Stimulated activated CD4-positive, alpha-beta T cell treated with anti-CD3 and anti-CD28 coated beads, Interleukin-2, amount 100 ng/mL, for 4 hours (primary cell): ENCODE results near the gene KCNQ4.

Experiments
- DNase-seq: peaks from one replicate; pipeline ENCODE4 v3.0.0-alpha.2; 2020; ENCODE audit warnings: low read depth

The KCNQ4 gene

DNA sequence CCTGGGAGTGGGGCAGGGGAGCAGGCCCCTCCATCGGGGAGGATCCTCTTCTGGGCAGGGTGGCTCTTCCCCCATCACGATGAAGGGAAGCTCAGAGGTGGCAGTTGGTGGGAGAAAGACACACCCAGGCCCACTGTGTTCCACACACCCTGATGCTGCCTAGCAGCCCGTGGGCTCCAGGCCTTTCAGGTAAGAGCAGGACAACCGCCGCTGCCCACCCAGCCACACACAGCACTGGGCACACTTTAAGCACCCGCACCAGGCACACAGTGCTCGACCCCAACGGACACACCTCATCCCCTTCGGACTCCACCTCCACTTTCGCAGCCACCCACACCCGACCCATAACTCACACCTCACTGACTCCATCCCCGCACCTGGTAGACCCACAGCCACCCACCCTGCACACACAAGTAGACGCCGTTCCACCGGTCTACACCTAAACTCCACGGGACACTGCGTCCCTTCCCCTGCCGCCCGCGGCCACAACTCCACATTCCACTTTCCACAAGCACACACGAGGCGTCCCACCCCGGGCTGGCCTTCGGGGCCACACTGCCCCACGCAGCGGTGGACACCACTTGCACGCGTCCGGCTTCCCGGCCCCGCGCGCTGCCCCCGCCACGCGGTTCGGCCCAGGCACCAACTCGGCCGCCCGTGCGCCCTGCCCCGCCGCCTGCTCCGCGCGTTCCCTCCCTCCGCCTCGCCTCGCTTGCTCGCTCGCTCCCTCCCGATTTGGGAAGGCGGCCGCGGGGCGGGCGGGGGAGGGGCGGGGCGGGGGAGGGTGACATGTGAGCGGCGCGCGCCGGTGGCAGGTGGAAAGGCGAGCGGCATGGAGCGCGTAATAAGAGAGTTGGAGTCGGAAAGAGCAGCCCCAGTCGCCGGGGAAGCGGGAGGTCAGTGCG lies at the start of gene KCNQ4:
TSS of gene KCNQ4 (plus strand) at position 787 of the 905 bp plus-strand sequence. CDS start 307 bp downstream, outside the sequence.
- peak; percentile 34 for DNase-seq

DNA sequence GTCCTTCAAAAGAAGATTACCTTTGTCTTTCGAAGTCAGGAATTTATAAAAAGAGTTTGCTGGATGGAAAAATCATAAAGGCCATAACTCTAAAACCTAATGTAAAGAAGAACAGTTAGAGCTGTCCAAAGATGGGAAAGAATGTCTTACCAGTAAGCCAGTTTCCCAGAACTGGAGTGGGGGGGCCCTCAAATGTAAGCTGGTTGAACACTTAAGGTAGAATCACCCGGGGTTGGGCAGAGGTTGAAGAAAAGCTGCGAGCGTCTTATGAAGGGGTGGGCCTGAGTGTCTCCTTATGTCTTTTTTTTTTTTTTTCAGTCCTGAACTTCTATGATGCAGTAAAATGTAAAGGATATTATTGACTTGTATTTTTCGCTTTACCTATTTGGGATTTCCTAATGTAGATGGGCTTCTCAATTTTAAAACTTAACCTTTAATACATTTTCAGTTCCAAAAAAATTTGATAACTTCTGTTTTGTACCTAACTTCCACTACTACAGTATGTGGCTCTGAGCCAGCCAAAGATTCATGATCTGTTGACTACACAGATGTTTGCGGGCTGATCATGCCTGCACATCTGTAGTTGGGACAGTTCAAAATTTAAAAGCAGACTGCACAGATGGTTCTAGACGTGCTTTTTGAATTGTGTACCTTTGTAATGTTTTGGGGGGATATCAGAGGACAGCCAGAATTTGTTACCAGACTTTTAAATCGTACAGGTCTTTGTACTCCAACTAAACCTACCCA lies 48.5 kb upstream of the KCNQ4 start:
- no peak for DNase-seq

DNA sequence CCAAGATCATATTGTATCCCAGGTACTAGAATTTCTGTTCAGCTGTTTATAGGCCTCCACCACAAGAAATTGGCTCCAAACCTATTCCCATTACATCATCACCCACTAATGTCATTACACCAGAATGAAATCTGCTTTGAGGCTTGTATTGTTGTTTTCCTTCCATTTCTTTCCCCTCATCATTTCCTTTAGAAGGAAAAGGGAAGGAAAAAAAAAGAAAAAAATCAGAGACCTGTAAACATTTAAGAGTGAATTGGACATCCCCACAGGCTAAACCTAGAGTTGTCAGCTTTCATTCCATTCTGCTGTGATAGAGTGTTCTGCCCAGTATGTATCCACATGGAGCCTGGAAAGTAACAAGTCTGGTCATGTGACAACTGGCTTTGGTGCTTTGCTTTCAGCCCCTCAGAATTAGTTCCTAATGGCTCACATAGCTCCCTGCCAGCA lies 47.5 kb upstream of the KCNQ4 start:
- DNase-seq: no peak

DNA sequence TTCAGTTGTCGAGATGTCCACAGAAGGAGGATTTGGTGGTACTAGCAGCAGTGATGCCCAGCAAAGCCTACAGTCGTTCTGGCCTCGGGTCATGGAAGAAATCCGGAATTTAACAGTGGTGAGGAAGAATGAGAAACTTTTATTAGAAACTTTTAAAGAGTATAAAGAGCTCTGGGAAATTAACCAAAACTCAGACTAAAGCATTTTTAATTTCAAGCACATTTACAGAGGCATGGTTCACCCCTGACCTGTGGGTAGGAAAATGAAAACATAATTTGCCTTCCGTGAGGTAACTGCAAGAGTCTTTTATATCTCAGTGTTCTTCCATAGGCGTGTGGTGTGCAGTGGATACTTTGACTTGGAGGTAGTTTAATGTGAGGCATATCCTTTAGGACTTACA lies 44.8 kb upstream of the KCNQ4 start:
- DNase-seq: no peak

DNA sequence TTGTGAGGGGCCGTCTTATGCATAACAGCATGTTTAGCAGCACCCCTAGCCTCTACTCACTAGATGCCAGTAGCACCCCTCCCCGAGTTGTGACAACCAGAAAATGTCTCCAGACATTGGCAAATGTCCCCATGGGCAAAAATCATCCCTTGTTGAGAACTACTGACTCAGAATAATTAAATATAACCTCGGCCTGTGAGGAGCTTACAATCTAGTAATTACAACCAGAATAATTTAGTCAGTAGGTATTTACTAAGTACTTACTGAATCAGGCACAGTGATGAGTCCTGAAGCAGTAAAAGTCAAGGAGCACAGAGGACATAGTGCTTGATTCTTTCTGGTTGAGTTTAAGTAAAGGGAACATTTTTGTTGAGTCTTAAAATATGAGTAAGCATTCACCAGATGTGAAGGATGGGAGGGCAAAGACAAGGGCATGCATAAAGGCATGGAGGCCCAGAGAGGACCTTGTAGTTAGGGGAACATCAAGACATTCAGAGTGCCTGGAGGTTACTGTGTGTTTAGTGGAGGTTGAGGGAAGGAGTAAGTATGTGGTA lies 44.1 kb upstream of the KCNQ4 start:
- DNase-seq: no peak

DNA sequence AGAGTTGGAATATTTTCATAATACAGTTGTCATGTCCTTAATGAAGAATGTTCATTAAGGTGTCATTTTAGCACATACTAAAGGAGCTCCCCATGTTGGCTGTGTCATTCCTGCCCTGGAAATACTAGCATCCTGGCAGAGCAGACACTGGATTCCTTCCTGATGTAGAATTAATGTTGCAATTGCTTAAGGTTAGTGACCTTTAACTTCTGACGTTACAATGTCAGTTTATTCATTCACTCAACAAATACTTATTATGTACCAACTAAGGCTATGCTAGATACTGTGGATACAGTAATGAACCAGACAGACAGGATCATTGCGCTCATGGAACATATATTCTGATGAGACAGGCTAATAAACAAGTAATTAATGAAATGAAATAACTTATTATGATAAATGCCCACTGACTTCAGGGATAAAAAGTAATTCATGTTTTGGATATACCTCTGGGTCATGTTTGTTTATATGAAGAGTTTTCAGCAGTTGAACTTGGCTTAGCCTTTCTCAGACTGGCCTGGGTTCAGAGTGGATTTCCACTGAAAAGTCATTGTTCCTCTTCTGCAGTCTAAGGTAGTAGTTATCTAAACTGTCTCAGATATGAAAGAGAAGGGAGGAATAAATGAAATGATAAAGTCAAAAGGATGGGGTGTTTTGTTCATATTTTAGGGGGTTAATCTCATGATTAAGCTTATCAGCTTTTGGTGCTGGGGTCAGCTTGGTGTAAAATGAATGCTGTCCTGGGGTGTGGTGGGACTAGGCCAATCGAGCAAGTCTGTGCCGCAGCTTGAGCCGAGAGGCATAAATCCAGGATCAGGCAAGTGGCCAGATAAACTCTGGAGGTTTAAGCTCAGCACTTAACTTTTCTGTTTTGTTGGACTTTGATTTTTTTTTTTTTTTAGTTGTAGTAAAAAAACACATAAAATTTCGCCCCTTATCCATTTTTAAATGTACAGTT lies 43.3 kb upstream of the KCNQ4 start:
- DNase-seq: no peak

DNA sequence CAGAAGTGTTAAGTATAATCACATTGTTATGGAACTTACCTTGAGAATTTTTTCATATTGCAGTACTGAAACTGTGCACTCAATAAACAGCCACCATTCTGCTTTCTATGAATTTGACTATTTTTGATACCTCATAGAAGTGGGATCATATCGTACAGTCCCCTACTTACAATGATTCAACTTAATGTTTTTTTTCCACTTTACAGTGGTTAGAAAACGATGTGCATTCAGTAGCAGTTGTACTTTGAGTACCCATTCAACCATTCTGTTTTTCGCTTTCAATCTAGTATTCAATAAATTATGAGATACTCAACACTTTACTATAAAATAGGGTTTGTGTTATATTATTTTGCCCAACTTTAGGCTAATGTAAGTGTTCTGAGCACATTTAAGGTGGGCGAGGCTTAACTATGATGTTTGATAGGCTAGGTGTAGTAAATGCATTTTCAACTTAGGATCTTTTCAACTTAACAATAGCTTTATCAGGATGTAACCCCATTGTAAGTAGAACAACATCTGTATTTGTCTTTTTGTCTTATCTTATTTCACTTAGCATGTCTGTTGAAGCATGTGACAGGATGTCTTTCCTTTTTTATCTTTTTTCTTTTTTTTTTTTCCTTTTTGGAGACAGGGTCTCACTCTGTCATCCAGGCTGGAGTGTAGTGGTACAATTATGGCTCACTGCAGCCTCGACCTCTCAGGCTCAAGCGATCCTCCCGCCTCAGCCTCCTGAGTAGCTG lies 42.4 kb upstream of the KCNQ4 start:
- no peak for DNase-seq

DNA sequence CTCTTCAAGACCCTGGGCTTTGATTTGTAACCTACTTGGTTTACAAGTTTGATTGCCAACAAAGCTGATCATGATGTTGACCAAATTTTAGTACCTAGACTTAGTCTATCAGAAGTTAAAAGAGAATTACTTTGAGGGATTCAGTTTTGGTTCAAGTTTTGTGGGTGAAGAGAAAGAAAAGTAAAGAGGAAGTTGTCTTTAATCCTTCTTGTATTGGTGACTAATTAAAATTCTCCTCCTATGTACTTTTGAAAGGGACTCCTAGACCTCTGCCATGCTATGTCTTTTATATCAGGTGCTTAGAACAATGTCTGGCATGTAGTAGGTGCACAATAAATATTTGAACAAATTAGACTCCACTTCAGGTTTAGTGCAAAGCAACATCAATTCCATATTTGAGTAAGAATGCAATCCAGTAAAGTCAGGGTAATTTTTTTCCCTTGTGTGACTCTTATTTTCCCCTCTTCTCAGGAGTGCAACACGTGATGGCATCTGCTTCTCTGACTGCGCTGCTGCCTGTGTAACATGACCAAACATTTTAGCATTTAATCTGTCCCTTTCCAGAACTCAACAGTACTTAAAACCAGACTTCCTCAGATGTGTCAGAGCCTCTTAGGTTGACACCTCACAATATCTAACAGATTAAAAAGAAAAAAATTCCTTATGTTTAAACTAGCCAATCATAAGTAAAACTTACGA lies 41.1 kb upstream of the KCNQ4 start:
- no peak for DNase-seq

DNA sequence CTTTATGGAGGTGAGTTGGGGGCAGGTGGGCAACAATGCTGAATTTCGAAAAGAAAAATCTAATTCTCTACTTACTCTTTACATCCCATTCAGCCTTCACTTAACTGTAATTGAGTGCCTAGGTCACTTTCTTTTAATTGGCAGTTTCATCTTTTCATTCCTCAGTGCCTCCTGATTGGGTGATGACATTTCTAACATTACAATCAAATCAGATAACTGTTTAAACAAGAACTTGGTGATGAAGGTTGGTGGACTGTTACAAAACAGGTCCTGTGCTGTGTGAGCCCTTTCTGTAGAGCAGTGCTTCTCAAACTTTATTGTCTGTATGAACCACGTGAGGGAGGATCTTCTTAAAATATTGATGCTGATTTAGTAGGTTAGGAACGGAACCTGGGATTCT lies 40.1 kb upstream of the KCNQ4 start:
- DNase-seq: no peak

DNA sequence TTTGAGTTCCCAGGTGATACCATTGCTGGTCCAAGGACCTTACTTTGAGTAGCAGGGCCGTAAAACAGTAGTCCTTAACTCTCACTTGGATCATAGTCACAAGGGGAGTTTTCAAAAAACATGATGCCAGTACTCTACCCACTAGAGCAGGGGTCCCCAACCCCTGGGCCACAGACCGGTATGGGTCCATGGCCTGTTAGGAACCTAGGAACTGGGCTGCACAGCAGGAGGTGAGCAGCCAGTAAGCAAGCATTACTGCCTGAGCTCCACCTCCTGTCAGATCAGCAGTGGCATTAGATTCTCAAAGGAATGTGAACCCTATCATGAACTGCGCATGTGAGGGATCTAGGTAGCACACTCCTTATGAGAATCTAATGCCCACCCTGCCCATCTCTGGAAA lies 39.7 kb upstream of the KCNQ4 start:
- no peak for DNase-seq

DNA sequence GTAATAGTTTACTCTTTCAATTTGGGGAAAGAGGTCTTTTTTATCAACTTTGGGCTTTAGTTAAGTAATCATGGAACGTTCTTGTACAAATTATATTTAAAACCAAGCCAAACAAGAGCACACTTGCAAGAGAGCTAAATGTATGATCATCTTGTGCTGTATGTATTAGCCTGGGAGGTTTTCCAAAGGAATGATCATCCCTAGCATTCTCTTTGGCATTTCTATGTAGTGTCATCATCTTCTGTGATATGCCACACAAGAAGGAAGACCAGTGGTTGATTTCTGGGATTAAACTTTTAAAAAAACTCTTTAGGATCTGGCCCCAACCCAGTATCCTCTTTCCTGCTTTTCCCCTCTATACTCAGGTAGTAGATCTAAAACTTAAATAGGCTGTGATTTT lies 38.4 kb upstream of the KCNQ4 start:
- no peak for DNase-seq

DNA sequence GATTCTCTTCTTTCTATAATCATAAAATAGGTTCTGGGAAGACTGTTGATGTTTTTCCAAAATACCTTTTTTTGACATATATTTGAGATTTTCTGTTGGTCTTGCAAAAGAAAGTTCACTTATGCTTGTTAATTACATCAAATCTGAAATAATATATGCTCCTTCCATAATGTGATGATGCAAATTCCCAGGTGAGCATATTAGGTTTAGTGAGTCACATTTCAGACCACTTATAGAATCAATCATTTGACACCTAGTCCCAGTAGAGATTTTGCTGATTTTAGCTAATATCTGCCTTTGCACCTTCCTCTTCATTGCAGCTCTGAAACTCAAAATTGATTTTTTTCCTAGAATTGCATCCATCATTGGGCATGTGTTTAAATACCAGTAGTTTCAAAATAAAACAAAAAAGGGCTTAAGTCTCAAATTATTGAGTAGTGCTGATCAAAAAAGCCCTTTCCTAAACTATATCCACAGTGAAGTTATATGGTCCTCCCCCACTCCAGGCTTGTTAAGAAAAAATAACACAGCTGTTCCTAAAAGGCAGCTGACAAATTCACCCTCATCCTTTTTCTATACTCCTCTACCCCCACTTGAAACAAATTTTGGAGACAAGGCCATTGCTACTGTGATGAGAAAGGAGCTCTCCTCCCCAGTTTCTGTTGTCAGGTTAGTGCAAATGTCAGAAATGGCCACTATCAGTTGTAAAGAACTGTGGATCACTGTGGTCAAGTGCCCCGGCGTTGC lies 37.1 kb upstream of the KCNQ4 start:
- no peak for DNase-seq

DNA sequence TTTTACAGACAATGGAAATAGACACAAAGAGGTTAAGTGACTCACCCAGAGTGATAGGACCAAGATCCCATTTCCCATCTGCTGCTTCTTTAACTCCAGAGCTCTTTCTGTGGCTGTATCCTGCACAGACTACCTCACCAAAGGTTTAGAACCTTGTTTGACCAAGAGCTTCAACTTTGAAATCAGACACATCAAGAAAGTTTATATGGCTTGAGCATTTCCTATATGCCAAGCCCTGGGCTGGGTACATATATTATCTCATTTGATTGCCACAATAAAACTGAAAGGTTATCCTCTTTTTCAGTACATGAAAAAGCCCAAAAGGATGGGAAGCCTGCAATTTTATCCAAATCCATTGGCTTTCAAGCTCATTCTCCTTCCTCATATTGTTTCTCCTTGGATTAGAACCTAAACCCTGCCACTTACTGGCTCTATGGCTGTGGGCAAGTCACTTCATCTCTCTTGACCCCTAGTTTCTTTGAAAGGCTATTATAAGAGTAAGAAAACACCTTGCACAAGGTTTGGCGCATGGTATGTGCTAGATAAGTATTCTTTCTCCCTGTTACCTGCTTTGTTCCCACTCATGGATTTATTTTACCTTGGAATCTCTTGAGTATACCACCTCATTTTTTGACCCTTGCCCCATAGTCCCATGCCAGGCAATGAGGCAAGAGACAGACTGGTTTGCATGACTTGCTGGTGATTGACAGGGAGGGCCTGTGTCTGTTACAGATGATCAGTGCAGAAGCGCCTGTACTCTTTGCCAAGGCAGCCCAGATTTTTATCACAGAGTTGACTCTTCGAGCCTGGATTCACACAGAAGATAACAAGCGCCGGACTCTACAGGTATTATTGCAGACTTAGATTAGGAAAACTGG lies 34.5 kb upstream of the KCNQ4 start:
- DNase-seq: no peak

DNA sequence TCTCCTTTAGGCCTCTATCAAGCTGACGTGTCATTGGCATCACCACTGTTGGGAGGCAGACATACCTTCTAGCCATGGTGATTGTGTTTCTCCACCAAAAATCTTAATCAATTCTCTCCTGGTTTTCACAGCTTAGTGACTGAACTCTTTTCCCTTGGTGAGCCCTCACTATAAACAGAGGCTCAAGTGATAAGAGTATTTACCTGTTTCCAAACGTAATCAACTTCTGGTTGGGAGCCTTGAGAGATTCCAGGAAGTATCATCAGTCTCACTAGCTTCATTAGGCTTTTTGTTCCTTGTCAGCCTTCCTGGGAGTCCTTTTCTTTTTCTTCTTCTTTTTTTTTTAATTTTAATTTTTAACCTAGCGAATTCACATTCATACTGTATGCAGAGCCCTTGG lies 33.8 kb upstream of the KCNQ4 start:
- DNase-seq: no peak

DNA sequence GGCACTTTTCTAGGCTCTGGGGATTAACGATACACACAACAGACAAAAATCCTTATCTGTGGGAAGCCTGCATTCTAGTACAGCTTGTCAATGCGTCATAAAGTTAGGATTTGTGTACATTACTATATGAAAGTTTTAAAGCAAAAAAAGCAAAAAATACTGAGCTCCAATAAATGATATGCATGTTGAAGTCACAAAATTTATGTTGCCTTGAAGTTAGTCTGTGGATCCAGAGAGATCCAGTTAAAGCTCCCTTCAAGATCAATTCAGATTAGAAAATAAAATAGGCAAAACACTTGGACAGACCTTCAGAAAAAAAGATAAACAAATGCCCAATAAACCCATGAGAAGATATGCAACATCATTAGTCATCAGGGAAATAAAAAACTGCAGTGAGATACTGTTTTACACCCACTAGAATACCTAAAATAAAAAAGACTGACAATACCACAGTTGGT lies 33.1 kb upstream of the KCNQ4 start:
- no peak for DNase-seq

DNA sequence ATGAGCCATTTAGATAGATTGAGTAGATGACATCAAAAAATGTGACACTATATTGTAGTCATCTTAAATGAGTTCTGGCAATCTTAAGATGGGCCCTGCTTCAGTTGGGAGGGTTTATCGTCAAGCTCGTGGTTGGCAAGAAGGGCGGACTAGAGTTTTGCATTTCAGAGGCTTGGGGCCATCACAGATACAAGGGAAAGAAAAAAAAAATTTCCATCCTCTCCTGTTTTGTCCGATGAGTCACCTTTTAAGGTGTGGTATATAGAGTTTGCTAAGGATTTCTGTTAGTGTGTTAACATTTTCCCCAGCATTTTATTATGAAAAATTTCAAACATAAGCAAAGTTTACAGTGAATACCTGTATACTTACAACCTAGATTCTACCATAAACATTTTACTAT lies 31.8 kb upstream of the KCNQ4 start:
- no peak for DNase-seq

DNA sequence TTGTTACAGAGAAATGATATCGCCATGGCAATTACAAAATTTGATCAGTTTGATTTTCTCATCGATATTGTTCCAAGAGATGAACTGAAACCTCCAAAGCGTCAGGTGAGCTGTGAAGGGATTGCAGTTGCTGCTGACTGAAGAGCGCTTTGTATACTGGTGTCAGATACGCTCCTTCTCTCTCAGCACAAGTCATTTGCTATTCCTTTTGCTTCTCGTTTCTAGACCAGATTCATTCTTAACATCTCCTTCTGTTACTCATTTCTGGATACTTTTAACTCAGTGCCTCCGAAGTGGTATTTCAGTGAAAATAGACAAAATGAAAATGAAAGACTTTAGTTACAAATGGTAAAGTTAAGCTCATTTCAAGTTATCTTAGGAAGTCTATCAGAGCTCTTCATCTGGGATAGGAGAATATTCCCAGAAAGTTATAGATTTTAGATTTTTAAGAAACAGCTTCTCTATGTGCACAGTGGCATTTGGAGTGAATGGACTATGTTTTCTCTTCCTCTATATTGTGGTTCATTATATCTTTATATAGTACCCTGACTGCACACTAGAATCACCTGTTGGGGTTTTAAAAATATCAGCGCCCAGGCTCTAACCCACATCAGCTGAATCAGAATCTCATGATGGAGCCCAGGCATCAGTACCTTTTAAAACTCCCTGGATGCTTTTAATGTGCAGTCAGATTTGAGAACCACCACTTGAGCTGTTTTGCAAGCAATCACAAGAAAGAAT lies 30.3 kb upstream of the KCNQ4 start:
- no peak for DNase-seq

DNA sequence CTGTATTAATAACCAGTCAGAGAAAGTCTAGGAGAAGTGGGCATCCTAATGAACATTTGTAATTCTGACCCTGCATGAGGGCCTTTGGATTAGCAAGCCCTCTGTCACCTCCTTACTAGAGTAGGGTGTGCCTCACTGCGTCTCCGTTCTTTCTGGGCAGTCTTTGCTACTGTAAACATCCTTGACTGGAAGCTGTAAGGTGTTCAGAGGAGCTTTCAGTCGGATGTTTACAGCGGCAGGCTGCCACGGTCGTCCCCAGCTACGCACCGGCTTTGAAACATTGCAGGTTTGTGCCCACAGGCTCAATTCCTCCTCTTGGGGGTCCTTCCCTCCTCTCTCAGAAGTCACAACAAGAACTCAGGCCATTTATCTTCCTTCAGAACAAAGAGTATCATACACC lies 29.4 kb upstream of the KCNQ4 start:
- no peak for DNase-seq
